HG03139 (cell line): Measurements from ENCODE around the gene SYPL1.
A peak's percentile ranks its signal among the peaks of the same experiment; 100 is the strongest.

Experiments
- ATAC-seq: cut with Tn5 transposase; IDR thresholded peaks from one replicate; pipeline ENCODE4 v1.9.1; 2021; ENCODE audit not compliant: unreplicated experiment

Gene SYPL1

DNA sequence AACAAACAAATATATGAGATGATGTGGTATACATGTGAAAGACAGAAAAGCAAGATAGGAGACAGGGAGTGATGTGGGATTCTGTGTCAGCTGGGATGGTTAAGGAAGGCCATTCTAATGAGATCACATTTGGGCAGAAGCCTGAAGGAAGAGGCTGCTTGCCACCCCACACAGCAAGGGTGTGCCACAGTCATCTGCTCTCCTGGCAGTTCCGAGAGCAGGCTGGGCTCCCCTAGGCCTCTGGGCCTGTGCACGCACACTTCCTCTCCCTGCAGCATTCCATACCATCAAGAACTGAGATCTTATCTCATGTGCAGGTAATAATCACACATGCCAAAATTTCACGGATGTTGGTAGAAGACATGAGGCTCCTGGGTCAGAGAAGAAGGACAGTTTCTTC lies 43.1 kb downstream of the SYPL1 start:
- no peak for ATAC-seq

DNA sequence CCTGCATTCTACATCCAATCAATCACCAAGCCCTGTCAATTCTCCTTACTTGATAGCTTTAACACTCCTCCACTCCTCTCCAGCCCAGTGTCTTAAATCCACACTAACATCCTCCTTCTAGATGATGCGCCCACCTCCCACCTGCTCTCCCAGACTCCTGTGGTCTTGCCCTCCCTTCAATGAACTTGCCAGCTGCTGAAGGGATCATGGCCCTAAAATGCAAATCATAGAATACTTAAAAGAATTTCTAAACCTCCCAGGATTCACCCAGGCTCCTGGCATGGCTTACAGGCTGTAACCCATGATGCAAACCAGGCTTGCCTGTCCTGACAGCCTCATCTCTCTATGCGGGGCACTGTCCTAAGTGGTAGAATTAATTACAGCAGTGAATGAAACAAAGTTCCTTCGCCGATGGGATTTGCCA lies 43.6 kb downstream of the SYPL1 start:
- ATAC-seq: no peak

DNA sequence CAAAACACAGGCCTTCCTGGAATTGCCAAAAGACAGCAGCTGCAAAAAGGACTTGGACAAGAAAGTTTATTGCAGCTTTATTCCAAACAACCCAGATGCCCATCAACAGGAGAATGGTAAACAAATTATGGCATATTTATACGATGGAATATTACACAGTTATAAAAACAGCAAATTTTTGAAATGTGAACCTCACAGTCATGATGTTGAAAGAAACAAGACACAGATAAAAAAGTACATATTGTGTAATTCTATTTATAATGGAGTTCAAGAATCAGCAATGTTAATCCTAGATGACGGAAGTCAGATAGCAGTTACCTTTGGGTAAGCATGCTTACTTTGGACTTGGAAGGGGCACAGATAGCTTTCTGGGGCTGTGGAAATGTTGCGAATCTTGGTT lies 44.4 kb downstream of the SYPL1 start:
- no peak for ATAC-seq

GRCh38 chr7:106065575-106066500 lies 46.3 kb downstream of the SYPL1 start:
- no peak for ATAC-seq

DNA sequence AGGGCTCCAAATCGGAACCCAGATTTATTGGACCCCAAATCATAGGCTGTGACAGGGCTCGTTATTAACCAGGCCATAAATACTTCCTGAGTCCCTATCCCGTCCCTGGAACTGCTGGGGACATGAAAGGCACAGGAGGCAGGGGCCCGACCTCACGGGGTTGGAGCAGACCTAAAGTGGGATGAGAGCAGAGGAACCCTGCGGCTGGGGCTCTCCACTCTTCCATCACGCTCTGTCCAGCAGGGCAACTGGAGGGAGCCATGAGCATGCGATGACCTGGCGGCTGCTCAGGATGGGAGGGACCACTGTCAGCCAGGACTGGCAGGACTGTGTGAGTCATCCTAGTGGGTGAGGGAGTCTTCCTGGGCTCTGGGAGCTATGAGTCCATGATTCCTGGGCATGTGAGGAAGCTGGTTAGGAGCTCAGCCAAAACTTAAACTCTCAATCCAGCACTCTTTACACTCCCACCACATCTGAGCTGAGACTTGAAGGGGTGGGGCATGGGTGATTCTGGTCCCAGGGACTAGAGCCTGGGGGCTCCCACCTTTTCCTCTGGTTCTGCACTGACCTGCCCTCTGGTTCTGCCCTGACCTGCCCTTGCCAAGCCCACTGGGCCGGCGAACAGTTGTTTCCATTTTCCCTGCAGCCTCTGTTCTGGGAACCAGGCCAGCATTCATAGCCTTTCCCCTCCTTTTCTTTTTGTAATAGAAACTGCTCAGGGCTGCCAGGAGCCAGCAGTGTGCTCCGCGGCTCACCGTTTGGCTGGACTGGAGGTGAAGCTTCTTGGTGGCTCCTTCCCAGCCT lies 47.1 kb downstream of the SYPL1 start:
- ATAC-seq: no peak

DNA sequence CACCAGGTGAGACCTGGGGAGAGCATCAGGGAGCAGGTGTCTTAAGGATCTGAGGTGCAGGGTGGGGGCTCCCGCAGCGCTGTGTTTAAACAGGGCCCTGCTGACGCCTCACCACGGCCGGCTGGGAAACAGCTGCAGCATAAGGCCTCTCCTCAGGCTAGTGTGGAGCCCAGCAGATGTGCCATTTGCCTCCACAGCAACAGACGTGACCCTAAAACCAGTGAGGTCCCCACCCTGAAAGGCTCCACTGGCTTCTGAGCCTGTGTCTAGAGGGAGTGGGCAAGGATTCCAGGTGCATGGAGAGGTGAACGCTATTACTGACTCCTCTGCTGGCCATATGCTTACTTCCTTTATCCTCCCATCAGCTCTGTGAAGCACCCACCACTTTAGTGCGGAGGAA lies 47.8 kb downstream of the SYPL1 start:
- ATAC-seq: no peak

DNA sequence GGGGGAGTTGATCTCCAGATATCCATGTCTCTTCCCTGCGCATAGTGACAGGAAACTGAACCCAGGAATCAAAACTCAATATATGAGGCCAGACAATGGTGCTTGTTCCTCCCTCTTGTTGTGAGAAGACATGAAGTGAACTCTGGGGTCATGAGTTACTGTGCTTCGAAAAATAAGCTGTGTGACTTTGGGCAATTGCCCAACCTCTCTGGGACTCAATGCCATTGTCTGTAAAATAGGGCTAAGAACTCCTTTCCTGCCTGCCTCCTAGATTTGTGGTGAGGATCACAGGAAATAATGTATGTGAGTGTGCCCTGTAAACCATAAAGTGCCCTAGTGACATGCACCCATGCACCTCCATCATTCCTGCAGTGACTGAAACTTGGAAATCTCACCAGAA lies 48.4 kb downstream of the SYPL1 start:
- ATAC-seq: no peak

GRCh38 chr7:106063024-106063423 lies 49.1 kb downstream of the SYPL1 start:
- no peak for ATAC-seq

DNA sequence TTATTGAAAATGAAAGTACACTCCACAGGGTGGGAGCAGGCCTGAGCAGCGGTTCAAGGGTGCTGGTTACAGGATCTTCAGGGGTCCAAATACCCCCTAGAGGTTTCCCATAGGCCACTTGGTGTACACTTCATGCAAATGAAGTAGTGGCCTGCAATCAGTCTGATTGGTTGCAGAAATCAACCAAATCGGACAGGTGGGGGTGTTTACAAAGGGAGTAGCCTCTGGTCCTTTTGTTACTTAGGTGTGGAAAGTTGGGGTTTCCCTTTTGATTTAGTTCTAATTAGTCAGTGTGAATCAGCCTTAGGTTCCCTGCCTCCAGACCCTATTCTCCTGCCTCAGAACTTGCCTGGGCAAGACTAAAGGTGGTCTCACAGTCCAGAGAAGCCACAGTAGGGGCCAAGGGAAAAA lies 49.6 kb downstream of the SYPL1 start:
- ATAC-seq: no peak

- no peak for ATAC-seq
These were observed 50.1 kb downstream of the SYPL1 start for GRCh38 chr7:106062006-106062405.

- ATAC-seq: no peak
These were observed 50.7 kb downstream of the SYPL1 start for GRCh38 chr7:106061301-106061979.

GRCh38 chr7:106060394-106060920 lies 51.7 kb downstream of the SYPL1 start:
- no peak for ATAC-seq

GRCh38 chr7:106059556-106059955 lies 52.6 kb downstream of the SYPL1 start:
- no peak for ATAC-seq

- ATAC-seq: no peak
These were observed 53.2 kb downstream of the SYPL1 start for GRCh38 chr7:106058928-106059324.

DNA sequence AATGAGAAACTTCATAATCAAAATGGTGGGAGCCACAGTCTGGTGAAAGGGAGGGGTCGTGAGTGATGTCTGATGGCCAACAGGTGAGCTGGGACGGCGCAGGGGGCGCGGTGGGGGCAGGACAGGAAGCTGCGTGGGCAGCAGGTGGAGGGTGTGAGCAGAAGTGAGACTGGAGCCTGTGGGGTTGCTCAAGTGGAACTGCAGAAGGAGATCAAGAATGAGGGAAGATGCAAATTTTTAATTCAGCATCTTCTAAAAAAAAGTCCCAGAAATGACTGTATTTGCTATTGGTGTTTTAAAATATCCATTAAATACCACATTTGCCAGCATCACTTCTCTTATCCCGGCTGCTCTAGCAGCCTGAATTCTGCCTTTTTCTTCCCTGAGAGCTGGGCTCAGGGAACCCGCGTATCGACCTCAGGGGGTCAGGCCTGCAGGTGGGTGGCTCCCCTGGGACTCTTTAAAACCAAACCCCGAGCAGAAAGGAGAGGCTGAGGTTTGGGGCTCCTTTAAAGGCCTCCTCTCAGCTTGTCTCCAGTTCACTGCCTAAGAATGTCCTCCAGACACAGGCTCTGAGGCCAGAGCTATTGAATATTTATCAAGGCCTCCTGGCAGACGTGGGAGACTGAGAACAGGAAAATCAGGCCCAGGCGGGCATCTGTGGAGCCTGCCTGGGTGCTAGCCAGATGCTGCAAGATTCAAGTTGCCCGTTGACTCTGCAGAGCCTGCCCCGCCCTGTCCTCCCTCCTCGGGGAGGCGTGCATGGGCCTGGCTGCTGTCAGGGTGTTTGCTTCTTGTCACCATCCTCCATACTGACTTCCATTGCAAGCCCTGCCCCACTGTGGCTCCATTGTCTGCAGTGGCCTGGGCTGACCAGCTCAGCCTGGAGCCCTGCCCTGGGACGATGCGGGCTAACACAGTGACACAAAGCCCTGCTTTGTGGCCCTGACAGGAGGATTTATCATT lies 53.9 kb downstream of the SYPL1 start:
- ATAC-seq: peak; percentile 59

GRCh38 chr7:106057204-106057961 lies 54.7 kb downstream of the SYPL1 start:
- ATAC-seq: no peak

DNA sequence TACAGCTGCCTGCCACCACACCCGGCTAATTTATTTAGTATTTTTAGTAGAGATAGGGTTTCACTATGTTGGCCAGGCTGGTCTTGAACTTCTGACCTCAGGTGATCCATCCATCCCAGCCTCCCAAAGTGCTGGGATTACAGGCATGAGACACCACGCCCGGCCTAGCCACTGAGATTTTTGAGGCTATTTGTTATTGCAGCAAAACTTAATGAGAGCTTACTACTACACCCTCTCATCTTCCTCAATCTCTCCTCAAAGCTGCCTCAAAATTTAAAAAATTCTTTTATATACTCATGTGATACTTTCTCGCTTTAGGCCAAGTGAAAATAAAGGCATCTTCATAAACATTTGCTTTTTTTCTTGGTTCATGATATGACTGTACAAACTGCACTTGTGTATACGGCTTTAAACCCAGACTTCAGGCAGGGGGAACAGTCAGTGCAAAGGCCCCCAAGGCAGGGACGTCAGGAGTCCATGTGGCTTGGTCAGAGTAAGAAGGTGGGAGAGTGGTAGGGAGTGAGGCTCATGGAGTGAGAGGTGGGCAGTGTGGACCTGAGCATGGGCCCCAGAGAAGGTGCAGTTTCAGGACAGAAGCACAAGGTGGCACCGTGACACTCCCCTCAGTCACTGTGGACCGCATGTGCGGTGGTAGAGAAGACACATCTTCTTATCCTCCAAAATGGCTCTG lies 55.5 kb downstream of the SYPL1 start:
- no peak for ATAC-seq

DNA sequence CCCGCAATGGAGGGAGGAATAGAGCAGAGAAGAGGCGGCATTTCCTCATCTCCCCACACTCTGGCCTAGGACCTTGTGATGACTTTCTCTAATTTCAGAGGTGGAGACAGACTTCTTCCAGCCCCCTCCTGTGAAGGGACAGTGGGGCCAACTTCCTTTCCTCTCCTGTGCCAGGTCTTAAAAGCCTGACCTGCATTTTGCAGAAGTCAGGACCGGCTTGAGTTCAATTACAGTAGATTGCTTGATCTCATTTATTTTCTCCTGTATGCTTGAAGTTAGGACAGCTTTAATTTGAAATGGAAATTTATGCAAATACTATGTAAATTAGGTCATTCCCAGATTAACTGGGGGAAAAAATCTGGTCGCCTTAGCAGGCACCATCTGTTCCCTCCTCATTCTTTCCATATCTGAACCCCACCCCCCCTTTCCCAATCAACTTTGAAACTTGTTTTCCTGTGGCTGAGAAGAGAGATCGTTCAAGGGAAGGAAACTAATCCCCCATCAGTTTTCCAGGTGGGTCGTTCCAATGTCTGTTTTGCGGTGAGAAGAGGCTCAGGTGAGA lies 57.1 kb downstream of the SYPL1 start:
- ATAC-seq: no peak
